ENCODE results near the gene CDK15. TPM values are rescaled to one million over a fixed set of nuclear protein-coding genes. Genes with fewer than 3 reads are reported as not detected.

Gene CDK15
- total RNA-seq, 3 donors from 2014 or later, result 0.33 to 4.6 (median 2.2) TPM

DNA sequence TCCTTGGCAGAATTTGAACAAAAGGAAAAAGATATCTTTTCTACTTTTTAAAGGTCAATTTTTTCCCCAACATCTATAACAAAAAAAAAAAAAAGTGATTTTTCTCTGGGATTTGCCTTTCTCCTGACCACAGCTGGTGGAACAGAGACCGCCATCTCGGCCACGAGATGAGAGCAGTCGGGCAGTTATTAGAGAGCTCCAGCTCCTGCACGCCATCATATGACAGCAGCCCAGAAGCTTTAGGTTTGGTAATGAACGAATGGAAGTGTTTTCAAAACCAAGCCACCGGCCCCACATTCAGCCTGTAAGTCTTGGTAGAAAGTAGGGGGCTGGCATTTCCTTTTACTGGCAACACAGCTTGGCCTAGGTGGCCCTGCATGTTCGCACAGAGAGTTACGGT is 132.4 kb downstream of the CDK15 start:
- TF ChIP-seq POLR2AphosphoS5 (IDR thresholded peaks at IDR 0.05), result no peak
- TF ChIP-seq, protein P1, sequence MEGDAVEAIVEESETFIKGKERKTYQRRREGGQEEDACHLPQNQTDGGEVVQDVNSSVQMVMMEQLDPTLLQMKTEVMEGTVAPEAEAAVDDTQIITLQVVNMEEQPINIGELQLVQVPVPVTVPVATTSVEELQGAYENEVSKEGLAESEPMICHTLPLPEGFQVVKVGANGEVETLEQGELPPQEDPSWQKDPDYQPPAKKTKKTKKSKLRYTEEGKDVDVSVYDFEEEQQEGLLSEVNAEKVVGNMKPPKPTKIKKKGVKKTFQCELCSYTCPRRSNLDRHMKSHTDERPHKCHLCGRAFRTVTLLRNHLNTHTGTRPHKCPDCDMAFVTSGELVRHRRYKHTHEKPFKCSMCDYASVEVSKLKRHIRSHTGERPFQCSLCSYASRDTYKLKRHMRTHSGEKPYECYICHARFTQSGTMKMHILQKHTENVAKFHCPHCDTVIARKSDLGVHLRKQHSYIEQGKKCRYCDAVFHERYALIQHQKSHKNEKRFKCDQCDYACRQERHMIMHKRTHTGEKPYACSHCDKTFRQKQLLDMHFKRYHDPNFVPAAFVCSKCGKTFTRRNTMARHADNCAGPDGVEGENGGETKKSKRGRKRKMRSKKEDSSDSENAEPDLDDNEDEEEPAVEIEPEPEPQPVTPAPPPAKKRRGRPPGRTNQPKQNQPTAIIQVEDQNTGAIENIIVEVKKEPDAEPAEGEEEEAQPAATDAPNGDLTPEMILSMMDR (IDR thresholded peaks at IDR 0.05), result no peak
- TF ChIP-seq POLR2A (IDR thresholded peaks at IDR 0.05), result no peak
- DNase-seq (ENCODE audit: low spot score in 2 of 2), result no peak
- Histone ChIP-seq H3K9me3 (no peaks in the 10 kb centered on the region), H3K36me3 (no peaks in the 10 kb centered on the region), H3K27me3 (no peaks in the 10 kb centered on the region), H3K4me1 (no peaks in the 10 kb centered on the region), H3K4me3 (no peak overlapping the region), H3K27ac (no peak overlapping the region)
- intact Hi-C loops (cut with DNase I; ENCODE audit: low total_unique reads), result no loop called here

GRCh38 chr2:201939453-201939941 is 133.2 kb downstream of the CDK15 start:
- Histone ChIP-seq H3K27ac (no peak overlapping the region), H3K9me3 (no peaks in the 10 kb centered on the region), H3K4me3 (no peak overlapping the region), H3K4me1 (no peaks in the 10 kb centered on the region), H3K27me3 (no peaks in the 10 kb centered on the region), H3K36me3 (no peaks in the 10 kb centered on the region)
- TF ChIP-seq, protein P1 (IDR thresholded peaks at IDR 0.05), result no peak
- no peak for TF ChIP-seq POLR2AphosphoS5 (IDR thresholded peaks at IDR 0.05)
- TF ChIP-seq POLR2A (IDR thresholded peaks at IDR 0.05), result no peak
- no peak for DNase-seq (ENCODE audit: low spot score in 2 of 2)
- intact Hi-C loops (cut with DNase I; ENCODE audit: low total_unique reads), result no loop called here

GRCh38 chr2:201942531-201942930 is 136.2 kb downstream of the CDK15 start:
- no peaks in the 10 kb centered on the region for H3K4me1 ChIP-seq
- no peak for DNase-seq (ENCODE audit: low spot score in 2 of 2)
- no peak overlapping the region for H3K4me3 ChIP-seq
- TF ChIP-seq POLR2A (IDR thresholded peaks at IDR 0.05), result no peak
- TF ChIP-seq, protein P1 (IDR thresholded peaks at IDR 0.05), result no peak
- no peak for TF ChIP-seq POLR2AphosphoS5 (IDR thresholded peaks at IDR 0.05)
- no peaks in the 10 kb centered on the region for H3K9me3 ChIP-seq
- intact Hi-C loops (cut with DNase I; ENCODE audit: low total_unique reads), result no loop called here
- H3K27ac ChIP-seq, result no peak overlapping the region
- no peaks in the 10 kb centered on the region for H3K36me3 ChIP-seq
- no peaks in the 10 kb centered on the region for H3K27me3 ChIP-seq

Other genes with a start within 250 kb of the CDK15 start
- 10 to 100 TPM; 36.6 to 70.7 (median 39.7) TPM for gene TMEM237, start 163.0 kb upstream of the CDK15 start, total RNA-seq
- under 1 TPM in 2 of 3 donors, not detected in 1; 0.16 to 0.29 TPM for gene MPP4, start 107.9 kb upstream of the CDK15 start, total RNA-seq
- 10 to 100 TPM; 19.7 to 28.4 (median 19.7) TPM for gene ALS2, start 25.6 kb upstream of the CDK15 start, total RNA-seq
- 10 to 100 TPM; 12.5 to 41.4 (median 26.5) TPM for gene FZD7, start 227.3 kb downstream of the CDK15 start, total RNA-seq